Sigmoid colon (tissue), 7 donors: ENCODE data around the gene PTGDS. TPM values are rescaled to one million over a fixed set of nuclear protein-coding genes. Genes with fewer than 3 reads are reported as not detected.

Source experiments
- DNase-seq: peaks from one replicate; pipeline ENCODE4 v3.0.0-alpha.2; 2019
- H3K27ac ChIP-seq, 4 donors: fragments of 200-600 bp; sonication (generic); one replicate each; pipeline ENCODE4 v1.5.1; 2016 to 2019; ENCODE audit warnings: mild to moderate bottlenecking in 1 of 4
- H3K27me3 ChIP-seq, 3 donors: fragments of 200-600 bp; sonication (generic); one replicate each; pipeline ENCODE4 v1.5.1; 2019; ENCODE audit warnings: mild to moderate bottlenecking in 1 of 3
- H3K36me3 ChIP-seq, 4 donors: fragments of 200-600 bp; sonication (generic); one replicate each; pipeline ENCODE4 v1.5.1; 2016 to 2019
- H3K4me1 ChIP-seq, 4 donors: fragments of 200-600 bp; sonication (generic); one replicate each; pipeline ENCODE4 v1.5.1; 2017 to 2019
- H3K4me3 ChIP-seq, 4 donors: fragments of 200-600 bp; sonication (generic); one replicate each; pipeline ENCODE4 v1.5.1; 2017 to 2019; ENCODE audit warnings: mild to moderate bottlenecking in 2 of 4, moderate library complexity in 1 of 4
- H3K9me3 ChIP-seq, 4 donors: fragments of 200-600 bp in 3 of 4; sonication (generic) in 3 of 4; one replicate each; pipeline versions ENCODE4 v1.5.1 to v1.6.1; 2013 to 2019
- CTCF ChIP-seq, 4 experiments: fragments of 450-650 bp in 3 of 4; fragments of 200-600 bp in 1 of 4; IDR thresholded peaks; one replicate each; pipeline ENCODE4 v1.5.1; 2016 to 2019; ENCODE audit warnings: antibody characterized with exemption in 4 of 4, mild to moderate bottlenecking in 3 of 4, moderate library complexity in 2 of 4
- EP300 ChIP-seq, 4 donors: sonication (generic); formaldehyde crosslinking; IDR thresholded peaks; one replicate each; pipeline ENCODE4 v1.6.1; 2017; ENCODE audit warnings: antibody characterized with exemption in 4 of 4
- POLR2A ChIP-seq, 2 donors: fragments of 450-650 bp; IDR thresholded peaks; one replicate each; pipeline ENCODE4 v1.6.1; 2016; ENCODE audit warnings: antibody characterized with exemption in 2 of 2, mild to moderate bottlenecking in 2 of 2, moderate library complexity in 2 of 2
- POLR2AphosphoS5 ChIP-seq, 4 donors: sonication (generic); formaldehyde crosslinking; IDR thresholded peaks; one replicate each; pipeline ENCODE4 v1.6.1; 2017; ENCODE audit warnings: antibody characterized with exemption in 4 of 4
- WGBS, 2 donors: extraction: QIAGEN DNeasy Blood & Tissue Kit; methylation state at CpG; one replicate each; pipeline ENCODE4 v1.1.7; 2013; 5-methylcytosine and 5-hydroxymethylcytosine counted together
- intact Hi-C: fragments of 100-400 bp; cut with DNase I; formaldehyde crosslinking; loops from one replicate; pipeline ENCODE4 v1.15.1; 2023
- polyA plus RNA-seq, 3 donors: library from polyadenylated mRNA; stranded (reverse); fragments of 200-250 nt; gene quantifications; one replicate each; pipeline ENCODE4 v1.2.3, GENCODE V29; 2013
- total RNA-seq, 4 donors: library from RNA; depleted of rRNA; stranded (reverse); fragments of >200 nt; gene quantifications; one replicate each; pipeline ENCODE4 v1.1.0, GENCODE V29; 2016
- donor health status: healthy with polysubstance abuse.
- donor health status: Bipolar disorder and iron deficiency.
- donor health status: healthy.

Gene PTGDS
- total and polyA plus RNA-seq, 7 donors: 8.3 to 218 (median 28.5) TPM

- Histone ChIP-seq H3K4me1 (no peaks in the 10 kb centered on the region), H3K27ac (no peak overlapping the region), H3K9me3 (no peaks in the 10 kb centered on the region), H3K4me3 (no peak overlapping the region), H3K36me3 (peaks cover 0 to 79% (median 23%) of the 10 kb centered on the region in 4 donors), H3K27me3 (no peaks in the 10 kb centered on the region)
- WGBS, 2 donors: 97 to 98% methylated on average over 20 of the region's 20 CpGs
- no peak for DNase-seq
- TF ChIP-seq POLR2A (IDR thresholded peaks at IDR 0.05) (no peak), EP300 (IDR thresholded peaks at IDR 0.05) (no peak), CTCF (IDR thresholded peaks at IDR 0.05) (no peak), POLR2AphosphoS5 (IDR thresholded peaks at IDR 0.05) (no peak)
- intact Hi-C loops: no loop called here
Observed at GRCh38 chr9:137013571-137013940, 36.3 kb downstream of the PTGDS start.

GRCh38 chr9:137014166-137014565, 36.9 kb downstream of the PTGDS start:
- intact Hi-C loops: no loop called here
- H3K4me1 ChIP-seq: no peaks in the 10 kb centered on the region
- H3K27ac ChIP-seq: no peak overlapping the region
- WGBS, 2 donors: 90 to 92% methylated on average over 23 of the region's 23 CpGs
- no peaks in the 10 kb centered on the region for H3K9me3 ChIP-seq
- no peak for DNase-seq
- no peak for TF ChIP-seq CTCF (IDR thresholded peaks at IDR 0.05)
- no peak for TF ChIP-seq POLR2AphosphoS5 (IDR thresholded peaks at IDR 0.05)
- no peak for TF ChIP-seq EP300 (IDR thresholded peaks at IDR 0.05)
- no peak for TF ChIP-seq POLR2A (IDR thresholded peaks at IDR 0.05)
- peaks cover 0 to 79% (median 23%) of the 10 kb centered on the region in 4 donors for H3K36me3 ChIP-seq
- H3K4me3 ChIP-seq: no peak overlapping the region
- no peaks in the 10 kb centered on the region for H3K27me3 ChIP-seq

- WGBS, 2 donors: 97% methylated on average over 36 of the region's 36 CpGs
- TF ChIP-seq CTCF (IDR thresholded peaks at IDR 0.05) (no peak), POLR2A (IDR thresholded peaks at IDR 0.05) (no peak), POLR2AphosphoS5 (IDR thresholded peaks at IDR 0.05) (no peak), EP300 (IDR thresholded peaks at IDR 0.05) (no peak)
- H3K9me3 ChIP-seq: no peaks in the 10 kb centered on the region
- no peak overlapping the region for H3K27ac ChIP-seq
- no peaks in the 10 kb centered on the region for H3K27me3 ChIP-seq
- H3K36me3 ChIP-seq: peaks cover 0 to 71% (median 22%) of the 10 kb centered on the region in 4 donors
- H3K4me1 ChIP-seq: no peaks in the 10 kb centered on the region
- intact Hi-C loops: no loop called here
- H3K4me3 ChIP-seq: no peak overlapping the region
- no peak for DNase-seq
Observed at GRCh38 chr9:137014776-137015539, 37.7 kb downstream of the PTGDS start.

GRCh38 chr9:137015540-137015930, 38.2 kb downstream of the PTGDS start:
- intact Hi-C loops: no loop called here
- 98 to 99% methylated on average over 25 of the region's 25 CpGs for WGBS, 2 donors
- peaks cover 0 to 68% (median 20%) of the 10 kb centered on the region in 4 donors for H3K36me3 ChIP-seq

More at GRCh38 chr9:137015540-137015930, 38.2 kb downstream of the PTGDS start:
- DNase-seq: no peak
- TF ChIP-seq POLR2AphosphoS5 (IDR thresholded peaks at IDR 0.05): no peak
- TF ChIP-seq CTCF (IDR thresholded peaks at IDR 0.05): no peak
- no peak for TF ChIP-seq POLR2A (IDR thresholded peaks at IDR 0.05)
- no peak for TF ChIP-seq EP300 (IDR thresholded peaks at IDR 0.05)
- no peaks in the 10 kb centered on the region for H3K9me3 ChIP-seq
- no peak overlapping the region for H3K27ac ChIP-seq
- no peak overlapping the region for H3K4me3 ChIP-seq
- H3K4me1 ChIP-seq: no peaks in the 10 kb centered on the region
- H3K27me3 ChIP-seq: no peaks in the 10 kb centered on the region
